B cell (primary cell): ENCODE results near the gene NCLN. TPM values are rescaled to one million over a fixed set of nuclear protein-coding genes. Genes with fewer than 3 reads are reported as not detected.

Experiments used
- ATAC-seq: fragments of 200-7000 bp; cut with Tn5 transposase; one replicate; pipeline ENCODE4 v1.10.0; 2021; ENCODE audit warnings: low read depth, mild to moderate bottlenecking, moderate number of reproducible peaks, moderate library complexity
- CTCF ChIA-PET: fragments of 350-600 bp; sonication (Branson Sonifier 250); formaldehyde crosslinking; loops from one replicate; lab custom pipeline; 2021; ENCODE audit warnings: antibody characterized with exemption, inconsistent platforms; lab: Charles Lee
- POLR2A ChIA-PET: fragments of 350-600 bp; sonication (Branson Sonifier 250); formaldehyde crosslinking; loops from one replicate; lab custom pipeline; 2021; ENCODE audit warnings: antibody characterized with exemption; lab: Charles Lee
- DNase-seq: peaks from one replicate; pipeline ENCODE4 v3.0.0; 2013
- H2AFZ ChIP-seq: 2 replicates; pipeline ENCODE4 v1.6.1; 2012; ENCODE audit warnings: mild to moderate bottlenecking, low read depth, low read length; ENCODE audit not compliant: insufficient read depth, poor library complexity, severe bottlenecking
- H3K27ac ChIP-seq, 2 donors: 1 replicate in 1 of 2; 2 replicates in 1 of 2; pipeline ENCODE4 v1.5.1; 2012 to 2013; ENCODE audit warnings: low read length in 2 of 2, mild to moderate bottlenecking in 2 of 2, moderate library complexity in 1 of 2
- H3K27me3 ChIP-seq, 4 experiments: fragments of 200-600 bp in 1 of 4; sonication (generic) in 1 of 4; replicated peaks in 1 of 4; 1 replicate in 2 of 4; 2 replicates in 2 of 4; pipeline versions ENCODE4 v1.6.1 to v1.7.0; 2013 to 2016; ENCODE audit warnings: low read length in 3 of 4, mild to moderate bottlenecking in 2 of 4, mixed read lengths in 1 of 4, moderate library complexity in 1 of 4; ENCODE audit not compliant: insufficient read depth in 4 of 4, control insufficient read depth in 3 of 4; ENCODE audit errors: control extremely low read depth in 1 of 4
- H3K36me3 ChIP-seq, 2 experiments: replicated peaks in 1 of 2; 1 replicate in 1 of 2; 2 replicates in 1 of 2; pipeline versions ENCODE4 v1.6.1 to v1.7.1; 2013; ENCODE audit warnings: low read length in 1 of 2; ENCODE audit not compliant: insufficient read depth in 2 of 2, control insufficient read depth in 1 of 2; ENCODE audit errors: control extremely low read depth in 1 of 2, extremely low read depth in 1 of 2
- H3K4me1 ChIP-seq, 2 donors: fragments of 200-600 bp in 1 of 2; sonication (generic) in 1 of 2; 1 replicate in 1 of 2; 2 replicates in 1 of 2; pipeline versions ENCODE4 v1.5.1 to v1.6.1; 2013 to 2017; ENCODE audit warnings: low read length in 2 of 2; ENCODE audit not compliant: control insufficient read depth in 2 of 2, insufficient read depth in 2 of 2
- H3K4me2 ChIP-seq: replicated peaks from 2 replicates; pipeline ENCODE3; 2012; ENCODE audit warnings: mild to moderate bottlenecking, low read depth, low read length; ENCODE audit not compliant: poor library complexity, severe bottlenecking
- H3K4me3 ChIP-seq, 5 experiments: fragments of 200-600 bp in 1 of 5; sonication (generic) in 1 of 5; 1 replicate in 3 of 5; 2 replicates in 2 of 5; pipeline versions ENCODE4 v1.5.1 to v1.7.0; 2011 to 2016; ENCODE audit warnings: low read length in 4 of 5, mild to moderate bottlenecking in 4 of 5, low read depth in 2 of 5, control low read depth in 1 of 5, moderate library complexity in 1 of 5; ENCODE audit not compliant: insufficient read depth in 1 of 5; ENCODE audit errors: control extremely low read depth in 1 of 5, extremely low read depth in 1 of 5
- H3K79me2 ChIP-seq: fragments of 200-600 bp; sonication (generic); one replicate; pipeline ENCODE4 v1.6.0; 2016; ENCODE audit warnings: low read length; ENCODE audit not compliant: control insufficient read depth, insufficient read depth
- H3K9ac ChIP-seq: fragments of 200-600 bp; sonication (generic); 2 replicates; pipeline ENCODE4 v1.6.1; 2017; ENCODE audit warnings: mild to moderate bottlenecking, low read length, moderate library complexity
- H3K9me3 ChIP-seq, 3 donors: one replicate each; pipeline versions ENCODE4 v1.6.1 to v1.7.1; 2013; ENCODE audit warnings: low read length in 2 of 3; ENCODE audit not compliant: control insufficient read depth in 2 of 3, insufficient read depth in 1 of 3; ENCODE audit errors: control extremely low read depth in 1 of 3
- H4K20me1 ChIP-seq: 2 replicates; pipeline ENCODE4 v1.6.0; 2012; ENCODE audit warnings: mild to moderate bottlenecking, low read length; ENCODE audit not compliant: insufficient read depth, control insufficient read depth, poor library complexity, severe bottlenecking
- H3K27ac Mint-ChIP-seq: one replicate; pipeline ENCODE4 v1.8.0; 2021; ENCODE audit warnings: mixed read lengths
- H3K27me3 Mint-ChIP-seq: one replicate; pipeline ENCODE4 v1.8.0; 2021; ENCODE audit warnings: mixed read lengths
- H3K4me1 Mint-ChIP-seq: one replicate; pipeline ENCODE4 v1.8.0; 2021; ENCODE audit warnings: mixed read lengths
- H3K4me3 Mint-ChIP-seq: one replicate; pipeline ENCODE4 v1.8.0; 2021; ENCODE audit warnings: mixed read lengths
- H3K9me3 Mint-ChIP-seq: one replicate; pipeline ENCODE4 v1.8.0; 2022; ENCODE audit warnings: mixed read lengths; ENCODE audit not compliant: insufficient read depth
- EZH2 ChIP-seq: IDR thresholded peaks from 2 replicates; pipeline ENCODE4 v1.6.1; 2012; ENCODE audit warnings: borderline replicate concordance, low read depth, mild to moderate bottlenecking, moderate library complexity, low read length; ENCODE audit not compliant: insufficient read depth, poor library complexity, severe bottlenecking
- WGBS: methylation state at CpG from one replicate; pipeline ENCODE4 v1.1.5; 2013; ENCODE audit warnings: missing lambda C conversion rate; ENCODE audit not compliant: insufficient coverage; 5-methylcytosine and 5-hydroxymethylcytosine counted together
- intact Hi-C: fragments of 100-400 bp; cut with micrococcal nuclease; formaldehyde crosslinking; loops from one replicate; pipeline ENCODE4 v1.10.0; 2022
- polyA plus RNA-seq: library from polyadenylated mRNA; depleted of rRNA; stranded (reverse); fragments of >200 nt; gene quantifications from 2 replicates; pipeline ENCODE4 v1.2.3, GENCODE V29; 2012
- total RNA-seq, 2 donors: library from RNA; stranded (reverse); fragments of 120-200 nt in 1 of 2; gene quantifications; 1 replicate in 1 of 2; 2 replicates in 1 of 2; pipeline versions ENCODE4 v1.2.3 to v1.2.4, GENCODE V29; 2013 to 2022
- TF ChIP-seq, protein P1 (sequence below): fragments of 200-600 bp; IDR thresholded peaks from one replicate; pipeline ENCODE4 v1.8.0; 2022; ENCODE audit warnings: antibody characterized with exemption, mild to moderate bottlenecking

The NCLN gene
- total and polyA plus RNA-seq, 2 donors (not counting 1 experiment from before 2014, with no cell fraction given) = 55.0 to 82.0 TPM

GRCh38 chr19:3213159-3213558 is 27.4 kb downstream of the NCLN start:
- no peaks in the 10 kb centered on the region for H3K36me3 ChIP-seq
- no peak overlapping the region for H3K27ac ChIP-seq
- WGBS = 98% methylated on average over 7 of the region's 7 CpGs
- H2AFZ ChIP-seq = no peak overlapping the region
- peaks cover 6% of the 10 kb centered on the region for H4K20me1 ChIP-seq
- Mint-ChIP-seq H3K27me3 (no peaks in the 10 kb centered on the region), H3K4me3 (no peak overlapping the region), H3K4me1 (peaks cover 4% of the 10 kb centered on the region), H3K27ac (no peak overlapping the region), H3K9me3 (no peaks in the 10 kb centered on the region)
- no peak overlapping the region for H3K4me3 ChIP-seq
- POLR2A ChIA-PET = no interaction called here
- ATAC-seq (no peak), DNase-seq (no peak)
- no peak overlapping the region for H3K9ac ChIP-seq
- TF ChIP-seq, protein P1, sequence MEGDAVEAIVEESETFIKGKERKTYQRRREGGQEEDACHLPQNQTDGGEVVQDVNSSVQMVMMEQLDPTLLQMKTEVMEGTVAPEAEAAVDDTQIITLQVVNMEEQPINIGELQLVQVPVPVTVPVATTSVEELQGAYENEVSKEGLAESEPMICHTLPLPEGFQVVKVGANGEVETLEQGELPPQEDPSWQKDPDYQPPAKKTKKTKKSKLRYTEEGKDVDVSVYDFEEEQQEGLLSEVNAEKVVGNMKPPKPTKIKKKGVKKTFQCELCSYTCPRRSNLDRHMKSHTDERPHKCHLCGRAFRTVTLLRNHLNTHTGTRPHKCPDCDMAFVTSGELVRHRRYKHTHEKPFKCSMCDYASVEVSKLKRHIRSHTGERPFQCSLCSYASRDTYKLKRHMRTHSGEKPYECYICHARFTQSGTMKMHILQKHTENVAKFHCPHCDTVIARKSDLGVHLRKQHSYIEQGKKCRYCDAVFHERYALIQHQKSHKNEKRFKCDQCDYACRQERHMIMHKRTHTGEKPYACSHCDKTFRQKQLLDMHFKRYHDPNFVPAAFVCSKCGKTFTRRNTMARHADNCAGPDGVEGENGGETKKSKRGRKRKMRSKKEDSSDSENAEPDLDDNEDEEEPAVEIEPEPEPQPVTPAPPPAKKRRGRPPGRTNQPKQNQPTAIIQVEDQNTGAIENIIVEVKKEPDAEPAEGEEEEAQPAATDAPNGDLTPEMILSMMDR = no peak
- no peak for TF ChIP-seq EZH2
- CTCF ChIA-PET = interaction anchor here (1.5 kb wide), 1 partner anchor 50 kb away, joined by 3 read pairs; no protein-coding TSS in a partner anchor
- no peaks in the 10 kb centered on the region for H3K27me3 ChIP-seq
- H3K79me2 ChIP-seq = no peaks in the 10 kb centered on the region
- H3K4me2 ChIP-seq = no peak overlapping the region
- intact Hi-C loops = no loop called here
- H3K9me3 ChIP-seq = peaks cover 0 to 5% (median 0%) of the 10 kb centered on the region in 3 donors
- no peaks in the 10 kb centered on the region for H3K4me1 ChIP-seq

GRCh38 chr19:3216874-3217273 is 31.1 kb downstream of the NCLN start:
- no peaks in the 10 kb centered on the region for H3K27me3 Mint-ChIP-seq
- peaks cover 4% of the 10 kb centered on the region for H3K4me1 Mint-ChIP-seq
- H3K27me3 ChIP-seq = peaks cover 0 to 5% (median 0%) of the 10 kb centered on the region in 4 experiments
- WGBS = 97% methylated on average over 4 of the region's 5 CpGs
- ATAC-seq = no peak
- peaks cover 0 to 5% (median 0%) of the 10 kb centered on the region in 3 donors for H3K9me3 ChIP-seq
- H3K9ac ChIP-seq = no peak overlapping the region
- POLR2A ChIA-PET = no interaction called here
- TF ChIP-seq EZH2 = no peak
- TF ChIP-seq, protein P1 = no peak
- no peaks in the 10 kb centered on the region for H3K36me3 ChIP-seq
- CTCF ChIA-PET = no interaction called here
- no peak overlapping the region for H3K27ac Mint-ChIP-seq
- H3K4me1 ChIP-seq = no peaks in the 10 kb centered on the region
- H3K27ac ChIP-seq = no peak overlapping the region
- H2AFZ ChIP-seq = no peak overlapping the region
- no peak overlapping the region for H3K4me3 Mint-ChIP-seq
- H3K9me3 Mint-ChIP-seq = no peaks in the 10 kb centered on the region
- H3K4me3 ChIP-seq = no peak overlapping the region
- H3K4me2 ChIP-seq = no peak overlapping the region
- intact Hi-C loops = no loop called here
- no peaks in the 10 kb centered on the region for H3K79me2 ChIP-seq
- no peak for DNase-seq
- no peaks in the 10 kb centered on the region for H4K20me1 ChIP-seq
